H9 (cell line): Measurements from ENCODE around the gene TNIK. TPM values are rescaled to one million over a fixed set of nuclear protein-coding genes. Genes with fewer than 3 reads are reported as not detected.

ENCODE experiments used
- DNase-seq: peaks from one replicate; pipeline ENCODE4 v3.0.0-alpha.2; 2017
- H2AFZ ChIP-seq: one replicate; pipeline ENCODE4 v1.6.1; 2013; ENCODE audit warnings: mild to moderate bottlenecking, low read length, control low read depth, moderate library complexity
- H2AK5ac ChIP-seq: 2 replicates; pipeline ENCODE4 v1.6.1; 2013; ENCODE audit warnings: low read length, control low read depth, mixed read lengths; ENCODE audit not compliant: insufficient read length
- H2BK120ac ChIP-seq: one replicate; pipeline ENCODE4 v1.6.1; 2013; ENCODE audit warnings: low read depth, mild to moderate bottlenecking, low read length, control low read depth, inconsistent platforms; ENCODE audit not compliant: poor library complexity, severe bottlenecking
- H2BK12ac ChIP-seq: 2 replicates; pipeline ENCODE4 v1.6.1; 2013; ENCODE audit warnings: low read length, control low read depth, mixed read lengths, low read depth; ENCODE audit not compliant: insufficient read length
- H2BK15ac ChIP-seq: 2 replicates; pipeline ENCODE4 v1.6.1; 2013; ENCODE audit warnings: low read depth, low read length, control low read depth
- H2BK20ac ChIP-seq: one replicate; pipeline ENCODE4 v1.6.1; 2013; ENCODE audit warnings: low read depth, mild to moderate bottlenecking, low read length, control low read depth, inconsistent platforms; ENCODE audit not compliant: poor library complexity, severe bottlenecking
- H2BK5ac ChIP-seq: 2 replicates; pipeline ENCODE4 v1.6.1; 2013; ENCODE audit warnings: low read length, control low read depth, mixed read lengths; ENCODE audit not compliant: insufficient read length
- H3K14ac ChIP-seq: 2 replicates; pipeline ENCODE4 v1.6.1; 2013; ENCODE audit warnings: low read length, control low read depth; ENCODE audit not compliant: insufficient read depth
- H3K18ac ChIP-seq: 2 replicates; pipeline ENCODE4 v1.6.1; 2013; ENCODE audit warnings: low read depth, mild to moderate bottlenecking, mixed read lengths, low read length, control low read depth; ENCODE audit not compliant: insufficient read length
- H3K23ac ChIP-seq: 2 replicates; pipeline ENCODE4 v1.6.1; 2013; ENCODE audit warnings: low read length, control low read depth, mixed read lengths, low read depth; ENCODE audit not compliant: insufficient read length
- H3K23me2 ChIP-seq: 2 replicates; pipeline ENCODE4 v1.6.1; 2013; ENCODE audit warnings: low read depth, mild to moderate bottlenecking, mixed read lengths, low read length, control low read depth; ENCODE audit not compliant: insufficient read length, poor library complexity, severe bottlenecking
- H3K27ac ChIP-seq: 2 replicates; pipeline ENCODE4 v1.5.1; 2013; ENCODE audit warnings: low read length, control low read depth, mixed read lengths, low read depth; ENCODE audit not compliant: insufficient read length
- H3K27me3 ChIP-seq: 2 replicates; pipeline ENCODE4 v1.6.1; 2013; ENCODE audit warnings: low read length, control low read depth, inconsistent platforms; ENCODE audit not compliant: insufficient read depth
- H3K4ac ChIP-seq: 2 replicates; pipeline ENCODE4 v1.6.1; 2013; ENCODE audit warnings: low read depth, mild to moderate bottlenecking, control low read depth, inconsistent platforms, low read length, moderate library complexity
- H3K4me1 ChIP-seq: 2 replicates; pipeline ENCODE4 v1.6.1; 2013; ENCODE audit warnings: low read length, control low read depth, inconsistent platforms; ENCODE audit not compliant: insufficient read depth
- H3K4me2 ChIP-seq: 2 replicates; pipeline ENCODE4 v1.6.1; 2013; ENCODE audit warnings: low read length, control low read depth, mixed read lengths; ENCODE audit not compliant: insufficient read length, insufficient read depth
- H3K56ac ChIP-seq: 2 replicates; pipeline ENCODE4 v1.6.1; 2013; ENCODE audit warnings: low read depth, mild to moderate bottlenecking, mixed read lengths, low read length, control low read depth; ENCODE audit not compliant: insufficient read length
- H3K79me1 ChIP-seq: 2 replicates; pipeline ENCODE4 v1.6.1; 2013; ENCODE audit warnings: low read depth, mild to moderate bottlenecking, moderate library complexity, low read length, control low read depth, inconsistent platforms; ENCODE audit not compliant: insufficient read depth, poor library complexity, severe bottlenecking
- H3K79me2 ChIP-seq: 2 replicates; pipeline ENCODE4 v1.6.1; 2013; ENCODE audit warnings: low read length, control low read depth, inconsistent platforms; ENCODE audit not compliant: insufficient read depth
- H3K9ac ChIP-seq: 2 replicates; pipeline ENCODE4 v1.6.1; 2013; ENCODE audit warnings: low read length, control low read depth, mixed read lengths; ENCODE audit not compliant: insufficient read length; ENCODE audit errors: extremely low read depth
- H3K9me3 ChIP-seq: one replicate; pipeline ENCODE4 v1.6.1; 2013; ENCODE audit warnings: low read depth, low read length, inconsistent platforms; ENCODE audit not compliant: control insufficient read depth
- H3T11ph ChIP-seq: one replicate; pipeline ENCODE4 v1.6.1; 2013; ENCODE audit warnings: mild to moderate bottlenecking, low read length, control low read depth, inconsistent platforms
- H4K20me1 ChIP-seq: one replicate; pipeline ENCODE4 v1.6.1; 2013; ENCODE audit not compliant: control insufficient read depth, insufficient read length, insufficient read depth
- H4K5ac ChIP-seq: 2 replicates; pipeline ENCODE4 v1.6.1; 2013; ENCODE audit warnings: low read depth, mild to moderate bottlenecking, mixed read lengths, low read length, control low read depth; ENCODE audit not compliant: insufficient read length
- H4K8ac ChIP-seq: replicated peaks from 2 replicates; pipeline ENCODE4 v1.6.1; 2013; ENCODE audit warnings: low read length, control low read depth, mixed read lengths, low read depth; ENCODE audit not compliant: insufficient read length
- H4K91ac ChIP-seq: 2 replicates; pipeline ENCODE4 v1.6.1; 2013; ENCODE audit warnings: low read depth, mild to moderate bottlenecking, moderate library complexity, mixed read lengths, low read length, control low read depth; ENCODE audit not compliant: insufficient read length
- H3K27ac Mint-ChIP-seq, 3 experiments: 2 replicates in 2 of 3; 3 replicates in 1 of 3; pipeline ENCODE4 v1.8.0; 2020 to 2021; ENCODE audit warnings: mixed read lengths in 3 of 3, mild to moderate bottlenecking in 1 of 3, moderate library complexity in 1 of 3
- H3K27me3 Mint-ChIP-seq: 2 replicates; pipeline ENCODE4 v1.8.0; 2021; ENCODE audit warnings: low read depth, mild to moderate bottlenecking, moderate library complexity, mixed read lengths
- H3K36me3 Mint-ChIP-seq, 3 experiments: 2 replicates in 2 of 3; 3 replicates in 1 of 3; pipeline ENCODE4 v1.8.0; 2020 to 2021; ENCODE audit warnings: low read depth in 3 of 3, mixed read lengths in 3 of 3; ENCODE audit not compliant: insufficient read depth in 1 of 3
- H3K4me1 Mint-ChIP-seq, 2 experiments: 2 replicates each; pipeline ENCODE4 v1.8.0; 2020; ENCODE audit warnings: mixed read lengths in 2 of 2
- H3K4me3 Mint-ChIP-seq, 2 experiments: 2 replicates in 1 of 2; 3 replicates in 1 of 2; pipeline ENCODE4 v1.8.0; 2020 to 2021; ENCODE audit warnings: mild to moderate bottlenecking in 2 of 2, mixed read lengths in 2 of 2, moderate library complexity in 1 of 2
- H3K9me3 Mint-ChIP-seq, 2 experiments: 2 replicates in 1 of 2; 3 replicates in 1 of 2; pipeline ENCODE4 v1.8.0; 2020; ENCODE audit warnings: mild to moderate bottlenecking in 2 of 2, mixed read lengths in 2 of 2, moderate library complexity in 1 of 2
- CTCF ChIP-seq: fragments of 200-600 bp; sonication (generic); conservative IDR thresholded peaks from 3 replicates; pipeline ENCODE4 v1.8.0; 2021; ENCODE audit warnings: antibody characterized with exemption, mild to moderate bottlenecking
- WGBS: extraction: QIAGEN DNeasy Blood & Tissue Kit; methylation state at CpG from one replicate; pipeline ENCODE4 v1.1.7; 2013; ENCODE audit warnings: missing lambda C conversion rate, low lambda C conversion rate, mixed read lengths; ENCODE audit not compliant: insufficient read length; ENCODE audit errors: extremely low coverage; 5-methylcytosine and 5-hydroxymethylcytosine counted together
- total RNA-seq: library from RNA; stranded (reverse); gene quantifications from 2 replicates; pipeline ENCODE4 v1.2.1, GENCODE V29; 2021

Gene TNIK
- total RNA-seq, 1 experiment from 2014 or later, result 15.9 TPM

GRCh38 chr3:171186817-171187500, 273.2 kb downstream of the TNIK start:
- DNase-seq, result no peak
- H3K4me2 ChIP-seq, result no peak overlapping the region
- no CpG with 5 or more reads among the region's 3 CpGs for WGBS

More at GRCh38 chr3:171186817-171187500, 273.2 kb downstream of the TNIK start:
- Histone ChIP-seq H3T11ph (no peak overlapping the region), H3K9ac (no peak overlapping the region), H4K8ac (no peak overlapping the region), H3K23me2 (no peaks in the 10 kb centered on the region), H2AK5ac (no peak overlapping the region), H3K27me3 (no peaks in the 10 kb centered on the region), H3K18ac (no peak overlapping the region), H2AFZ (no peak overlapping the region), H2BK15ac (no peak overlapping the region), H4K5ac (no peak overlapping the region), H3K9me3 (no peaks in the 10 kb centered on the region), H2BK12ac (no peak overlapping the region), H3K14ac (no peak overlapping the region), H4K20me1 (no peaks in the 10 kb centered on the region), H3K56ac (no peak overlapping the region), H3K4ac (no peak overlapping the region), H3K27ac (no peak overlapping the region), H2BK5ac (no peak overlapping the region), H2BK20ac (no peak overlapping the region), H3K79me1 (no peaks in the 10 kb centered on the region), H3K4me1 (peaks cover 5% of the 10 kb centered on the region; the same call in 1 of the 2 replicates), H3K23ac (no peak overlapping the region), H4K91ac (no peak overlapping the region), H2BK120ac (no peak overlapping the region), H3K79me2 (0 out of 2 replicates have a peak, but pooled peaks cover 1% of the 10 kb centered on the region)
- H3K27me3 Mint-ChIP-seq, result no peaks in the 10 kb centered on the region
- TF ChIP-seq CTCF, result no peak
- no peaks in the 10 kb centered on the region for H3K9me3 Mint-ChIP-seq
- H3K36me3 Mint-ChIP-seq, result no peaks in the 10 kb centered on the region; a peak in 2 of 7 replicates
- no peak overlapping the region; a peak in 2 of 7 replicates for H3K27ac Mint-ChIP-seq
- H3K4me3 Mint-ChIP-seq, result no peak overlapping the region; a peak in 1 of 5 replicates
- H3K4me1 Mint-ChIP-seq, result peaks cover 16 to 19% of the 10 kb centered on the region in 2 experiments
